ENCODE results near the gene ZNF629.

Gene ZNF629

DNA sequence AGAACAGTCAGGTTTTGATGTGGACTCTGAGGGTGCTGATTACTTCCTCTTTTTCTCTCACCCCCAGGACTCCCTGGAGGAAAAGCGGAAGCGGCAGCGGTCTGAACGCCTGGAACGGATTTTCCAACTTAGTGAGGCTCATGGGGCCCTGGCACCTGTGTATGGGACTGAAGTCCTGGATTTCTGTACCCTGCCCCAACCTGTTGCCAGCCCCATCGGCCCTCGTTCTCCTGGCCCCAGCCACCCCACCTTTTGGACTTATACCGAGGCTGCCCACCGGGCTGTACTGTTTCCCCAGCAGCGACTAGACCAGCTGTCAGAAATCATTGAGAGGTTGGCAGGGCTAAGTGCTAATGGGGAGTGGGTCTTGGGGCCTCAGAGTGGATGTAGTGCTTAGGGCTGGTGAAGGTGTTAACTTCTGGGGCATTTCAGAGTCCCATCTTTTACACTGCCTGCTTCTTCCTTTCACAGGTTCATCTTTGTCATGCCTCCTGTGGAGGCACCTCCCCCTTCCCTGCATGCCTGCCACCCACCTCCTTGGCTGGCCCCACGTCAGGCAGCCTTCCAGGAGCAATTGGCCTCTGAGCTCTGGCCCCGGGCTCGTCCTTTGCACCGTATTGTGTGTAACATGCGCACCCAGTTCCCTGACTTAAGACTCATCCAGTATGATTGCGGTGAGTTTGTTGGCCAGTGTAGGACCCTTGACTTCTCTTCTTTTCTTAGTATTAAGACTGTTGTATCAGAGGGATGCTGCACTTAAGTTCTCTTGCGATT lies 57.9 kb downstream of the ZNF629 start:
- TF ChIP-seq ZFX (IDR thresholded peaks at IDR 0.05) (no peak), CTCF (conservative IDR thresholded peaks at IDR 0.05) (no peak)
- no peak overlapping the region for H3K27ac ChIP-seq

All from C4-2B (cell line).